ENCODE measurements around the gene MAPKBP1. TPM values are rescaled to one million over a fixed set of nuclear protein-coding genes. Genes with fewer than 3 reads are reported as not detected.

MAPKBP1 gene
- total RNA-seq, 1 donor from 2014 or later: 27.2 TPM

DNA sequence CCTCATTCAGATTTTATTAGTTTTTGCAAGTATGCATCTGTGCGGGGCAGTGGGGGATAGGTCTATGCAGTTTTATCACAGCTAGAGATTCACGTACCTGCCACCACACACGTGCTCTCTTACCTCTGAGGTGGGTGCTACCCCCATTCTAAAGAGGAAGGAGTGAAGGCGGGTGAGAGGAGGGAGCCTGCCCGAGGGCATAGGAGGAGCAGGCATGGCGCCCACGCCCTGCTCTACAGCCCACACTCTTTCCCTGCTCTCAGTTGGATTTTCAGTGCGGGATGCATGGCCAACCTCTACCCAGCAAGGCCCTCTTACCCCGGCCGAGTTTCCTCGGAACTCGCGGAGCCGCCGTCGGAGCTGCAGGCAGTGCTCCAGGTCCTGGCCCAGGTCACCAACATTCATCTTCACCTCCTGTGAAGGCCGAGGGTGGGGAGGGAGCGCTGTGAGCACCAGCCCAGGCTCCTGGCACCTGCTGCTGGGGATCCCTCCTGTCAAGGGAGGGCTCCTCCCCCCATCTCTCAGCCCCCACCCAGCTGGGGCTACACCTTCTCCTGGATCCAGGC, 91.3 kb downstream of the MAPKBP1 start:
- no peak for DNase-seq (ENCODE audit: low spot score)
- Mint-ChIP-seq H3K9me3 (ENCODE audit: low read depth) (no peaks in the 10 kb centered on the region), H3K4me1 (ENCODE audit: low read depth) (no peaks in the 10 kb centered on the region), H3K4me3 (ENCODE audit: unreplicated experiment) (no peak overlapping the region), H3K36me3 (ENCODE audit: low read depth) (peaks cover 5% of the 10 kb centered on the region), H3K27ac (ENCODE audit: unreplicated experiment) (no peak overlapping the region), H3K27me3 (ENCODE audit: low read depth) (no peaks in the 10 kb centered on the region)
- TF ChIP-seq CTCF (IDR thresholded peaks at IDR 0.05): no peak

- no peak for TF ChIP-seq CTCF (IDR thresholded peaks at IDR 0.05)
- Mint-ChIP-seq H3K27me3 (ENCODE audit: low read depth) (no peaks in the 10 kb centered on the region), H3K27ac (ENCODE audit: unreplicated experiment) (no peak overlapping the region), H3K36me3 (ENCODE audit: low read depth) (peaks cover 6% of the 10 kb centered on the region), H3K4me3 (ENCODE audit: unreplicated experiment) (no peak overlapping the region), H3K9me3 (ENCODE audit: low read depth) (no peaks in the 10 kb centered on the region), H3K4me1 (ENCODE audit: low read depth) (no peaks in the 10 kb centered on the region)
- DNase-seq (ENCODE audit: low spot score): no peak
Measured at GRCh38 chr15:41866263-41866703, 92.0 kb downstream of the MAPKBP1 start.

DNA sequence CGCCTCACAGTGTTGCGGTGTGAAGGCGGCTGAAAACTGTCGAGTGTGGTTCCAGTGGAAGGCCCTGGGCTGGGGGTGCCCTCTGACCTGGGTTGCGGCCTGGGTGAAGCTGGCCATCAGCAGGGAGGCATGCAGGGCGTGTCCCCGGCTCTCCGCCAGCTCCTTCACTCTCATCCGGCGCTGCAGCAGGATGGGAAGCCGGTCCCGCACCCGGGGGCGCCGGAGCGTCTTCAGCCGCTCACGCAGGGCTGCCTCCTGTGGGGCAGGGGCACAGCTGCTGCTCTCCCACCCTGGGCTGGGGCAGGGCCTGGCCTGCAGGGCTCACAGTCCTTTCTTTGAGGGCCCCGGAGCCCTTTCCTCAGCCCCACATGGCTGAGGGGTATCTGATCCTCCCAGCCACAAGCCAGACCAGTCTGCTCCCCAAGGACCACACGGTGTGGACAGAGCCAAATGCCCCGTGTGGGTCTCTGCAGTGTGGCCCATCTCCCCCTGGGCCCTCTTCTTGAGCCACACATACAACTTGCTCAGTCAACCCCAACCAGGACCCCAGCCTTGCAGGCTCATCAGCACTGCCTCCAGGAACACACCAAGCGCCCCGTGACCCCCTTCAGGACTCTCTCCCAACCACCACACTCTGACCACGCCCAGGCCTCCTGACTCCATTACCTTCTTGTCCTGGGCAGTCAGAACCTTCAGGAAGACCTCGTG, 92.7 kb downstream of the MAPKBP1 start:
- DNase-seq (ENCODE audit: low spot score): no peak
- no peaks in the 10 kb centered on the region for H3K4me1 Mint-ChIP-seq (ENCODE audit: low read depth)
- H3K27me3 Mint-ChIP-seq (ENCODE audit: low read depth): no peaks in the 10 kb centered on the region
- H3K9me3 Mint-ChIP-seq (ENCODE audit: low read depth): no peaks in the 10 kb centered on the region
- TF ChIP-seq CTCF (IDR thresholded peaks at IDR 0.05): no peak
- H3K4me3 Mint-ChIP-seq (ENCODE audit: unreplicated experiment): no peak overlapping the region
- peaks cover 8% of the 10 kb centered on the region for H3K36me3 Mint-ChIP-seq (ENCODE audit: low read depth)
- H3K27ac Mint-ChIP-seq (ENCODE audit: unreplicated experiment): no peak overlapping the region

DNA sequence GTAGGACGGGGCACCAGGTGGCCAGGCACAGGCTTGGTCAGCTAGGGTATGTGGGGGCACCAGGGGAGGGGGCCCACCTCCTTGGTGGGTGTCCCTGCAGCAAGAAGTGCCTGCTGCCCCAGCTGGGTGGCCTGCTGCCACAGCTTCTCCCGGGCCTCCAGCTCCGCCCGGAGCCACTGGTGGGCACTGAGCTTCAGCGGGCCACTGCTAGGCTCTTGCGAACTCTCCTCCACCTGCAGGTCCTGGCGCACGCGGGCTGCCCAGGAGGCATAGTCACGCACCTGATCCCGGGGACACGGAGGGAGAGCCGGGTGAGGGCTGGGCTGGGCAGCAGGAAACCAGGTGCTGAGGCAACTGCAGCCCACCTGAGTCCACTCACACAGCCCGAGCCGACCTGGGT, 94.0 kb downstream of the MAPKBP1 start:
- Mint-ChIP-seq H3K36me3 (ENCODE audit: low read depth) (peaks cover 5% of the 10 kb centered on the region), H3K27me3 (ENCODE audit: low read depth) (no peaks in the 10 kb centered on the region), H3K27ac (ENCODE audit: unreplicated experiment) (no peak overlapping the region), H3K4me3 (ENCODE audit: unreplicated experiment) (no peak overlapping the region), H3K9me3 (ENCODE audit: low read depth) (no peaks in the 10 kb centered on the region), H3K4me1 (ENCODE audit: low read depth) (no peaks in the 10 kb centered on the region)
- DNase-seq (ENCODE audit: low spot score): no peak
- no peak for TF ChIP-seq CTCF (IDR thresholded peaks at IDR 0.05)

- no peak for DNase-seq (ENCODE audit: low spot score)
- H3K4me3 Mint-ChIP-seq (ENCODE audit: unreplicated experiment): no peak overlapping the region
- H3K27me3 Mint-ChIP-seq (ENCODE audit: low read depth): no peaks in the 10 kb centered on the region
- no peak for TF ChIP-seq CTCF (IDR thresholded peaks at IDR 0.05)
- no peak overlapping the region for H3K27ac Mint-ChIP-seq (ENCODE audit: unreplicated experiment)
- H3K4me1 Mint-ChIP-seq (ENCODE audit: low read depth): no peaks in the 10 kb centered on the region
- H3K9me3 Mint-ChIP-seq (ENCODE audit: low read depth): no peaks in the 10 kb centered on the region
- peaks cover 6% of the 10 kb centered on the region for H3K36me3 Mint-ChIP-seq (ENCODE audit: low read depth)
Measured at GRCh38 chr15:41869770-41870688, 95.7 kb downstream of the MAPKBP1 start.

Data from chondrocyte (in vitro differentiated cells).